OCI-LY7 (cell line): ENCODE data around the gene IL25. TPM values are rescaled to one million over a fixed set of nuclear protein-coding genes. Genes with fewer than 3 reads are reported as not detected.

ENCODE experiments used
- microRNA-seq: library from miRNA; unstranded; fragments of <30 nt; microRNA quantifications from one replicate; pipeline ENCODE4 v1.2.0, GENCODE V29; 2022; ENCODE audit warnings: borderline replicate concordance
- small RNA-seq: library from RNA; depleted of rRNA; stranded (forward); fragments of <200 nt; gene quantifications from one replicate; pipeline ENCODE3, GENCODE V24; 2014
- total RNA-seq, 2 experiments: library from RNA; depleted of rRNA in 1 of 2; stranded (reverse); fragments of >200 nt in 1 of 2; shearing (Covaris generic) in 1 of 2; gene quantifications; 2 replicates each; pipeline ENCODE4 v1.2.3, GENCODE V29; 2014 to 2022

The IL25 gene
- total RNA-seq, 2 experiments from 2014 or later: not detected

Small RNAs within 50 kb of the gene (microRNA-seq; reads per million reads assigned to microRNA genes)
- 3.0 reads per million for gene MIR208A
- gene MIR208B: not detected

Small RNAs within 50 kb of the gene (small RNA-seq; reads per million reads assigned to genes)
- gene MIR208A (not detected), gene MIR208B (not detected)

Other genes with a start within 250 kb of the IL25 start
- 0.49 and 4.0 TPM in 2 replicates for gene SLC7A8, start 189.1 kb upstream of the IL25 start, total RNA-seq (2014; rRNA removed; shearing (Covaris generic))
- gene SLC7A8, start 189.1 kb upstream of the IL25 start, total RNA-seq (2022): 6.2 and 11.4 TPM in 2 replicates
- not detected in 2 replicates for gene RNF212B, start 134.9 kb upstream of the IL25 start, total RNA-seq (2014; rRNA removed; shearing (Covaris generic))
- not detected in 2 replicates for gene RNF212B, start 134.9 kb upstream of the IL25 start, total RNA-seq (2022)
- 6.3 and 7.1 TPM in 2 replicates for gene HOMEZ, start 86.7 kb upstream of the IL25 start, total RNA-seq (2014; rRNA removed; shearing (Covaris generic))
- gene HOMEZ, start 86.7 kb upstream of the IL25 start, total RNA-seq (2022): 16.5 and 17.2 TPM in 2 replicates
- 24.4 and 31.0 TPM in 2 replicates for gene PPP1R3E, start 70.0 kb upstream of the IL25 start, total RNA-seq (2014; rRNA removed; shearing (Covaris generic))
- 95.5 and 102 TPM in 2 replicates for gene PPP1R3E, start 70.0 kb upstream of the IL25 start, total RNA-seq (2022)
- gene BCL2L2, start 66.0 kb upstream of the IL25 start, total RNA-seq (2014; rRNA removed; shearing (Covaris generic)): 7.2 and 8.6 TPM in 2 replicates
- 17.4 and 18.0 TPM in 2 replicates for gene BCL2L2, start 66.0 kb upstream of the IL25 start, total RNA-seq (2022)
- 120 and 167 TPM in 2 replicates for gene PABPN1, start 51.4 kb upstream of the IL25 start, total RNA-seq (2014; rRNA removed; shearing (Covaris generic))
- gene PABPN1, start 51.4 kb upstream of the IL25 start, total RNA-seq (2022): 314 and 319 TPM in 2 replicates
- not detected in 2 replicates for gene SLC22A17, start 19.9 kb upstream of the IL25 start, total RNA-seq (2014; rRNA removed; shearing (Covaris generic))
- not detected in 2 replicates for gene SLC22A17, start 19.9 kb upstream of the IL25 start, total RNA-seq (2022)
- gene EFS, start 7.6 kb upstream of the IL25 start, total RNA-seq (2014; rRNA removed; shearing (Covaris generic)): not detected in 2 replicates
- gene EFS, start 7.6 kb upstream of the IL25 start, total RNA-seq (2022): not detected in 2 replicates
- not detected in 2 replicates for gene CMTM5, start 4.2 kb downstream of the IL25 start, total RNA-seq (2014; rRNA removed; shearing (Covaris generic))
- not detected in 2 replicates for gene CMTM5, start 4.2 kb downstream of the IL25 start, total RNA-seq (2022)
- not detected in 2 replicates for gene MYH6, start 35.5 kb downstream of the IL25 start, total RNA-seq (2014; rRNA removed; shearing (Covaris generic))
- gene MYH6, start 35.5 kb downstream of the IL25 start, total RNA-seq (2022): not detected in 2 replicates
- gene MYH7, start 62.9 kb downstream of the IL25 start, total RNA-seq (2014; rRNA removed; shearing (Covaris generic)): not detected in 2 replicates
- gene MYH7, start 62.9 kb downstream of the IL25 start, total RNA-seq (2022): not detected in 2 replicates
- gene NGDN, start 96.9 kb downstream of the IL25 start, total RNA-seq (2014; rRNA removed; shearing (Covaris generic)): 53.6 and 87.1 TPM in 2 replicates
- 48.7 and 57.5 TPM in 2 replicates for gene NGDN, start 96.9 kb downstream of the IL25 start, total RNA-seq (2022)
- 0.60 and 0.62 TPM in 2 replicates for gene ZFHX2, start 179.0 kb downstream of the IL25 start, total RNA-seq (2014; rRNA removed; shearing (Covaris generic))
- 1.2 and 1.8 TPM in 2 replicates for gene ZFHX2, start 179.0 kb downstream of the IL25 start, total RNA-seq (2022)
- 20.9 and 28.6 TPM in 2 replicates for gene THTPA, start 183.5 kb downstream of the IL25 start, total RNA-seq (2014; rRNA removed; shearing (Covaris generic))
- 15.4 and 16.9 TPM in 2 replicates for gene THTPA, start 183.5 kb downstream of the IL25 start, total RNA-seq (2022)
- gene AP1G2, start 195.0 kb downstream of the IL25 start, total RNA-seq (2014; rRNA removed; shearing (Covaris generic)): 110 and 129 TPM in 2 replicates
- gene AP1G2, start 195.0 kb downstream of the IL25 start, total RNA-seq (2022): 209 and 235 TPM in 2 replicates
- not detected in 2 replicates for gene JPH4, start 206.0 kb downstream of the IL25 start, total RNA-seq (2014; rRNA removed; shearing (Covaris generic))
- gene JPH4, start 206.0 kb downstream of the IL25 start, total RNA-seq (2022): not detected in 2 replicates